ENCODE results near the gene GALNT9.
"Not testable (repeated sequence)": the region's sequence is repeated elsewhere in the genome, so short reads cannot be mapped to it uniquely, and the experiment has no call there.

Gene GALNT9

GRCh38 chr12:132267873-132268272 lies 61.5 kb downstream of the GALNT9 start:
- in situ Hi-C loops (cut with MboI; ENCODE audit: low sequenced_read_pairs), result no loop called here

- in situ Hi-C loops (cut with MboI; ENCODE audit: low sequenced_read_pairs), result no loop called here
Measured at GRCh38 chr12:132266802-132267201, 62.6 kb downstream of the GALNT9 start.

- in situ Hi-C loops (cut with MboI; ENCODE audit: low sequenced_read_pairs), result no loop called here
Measured at GRCh38 chr12:132266370-132266769, 63.0 kb downstream of the GALNT9 start.

- in situ Hi-C loops (cut with MboI; ENCODE audit: low sequenced_read_pairs), result not testable (repeated sequence)
Measured at GRCh38 chr12:132265822-132266221, 63.6 kb downstream of the GALNT9 start.

- in situ Hi-C loops (cut with MboI; ENCODE audit: low sequenced_read_pairs), result no loop called here
Measured at GRCh38 chr12:132265056-132265800, 64.2 kb downstream of the GALNT9 start.

- in situ Hi-C loops (cut with MboI; ENCODE audit: low sequenced_read_pairs), result no loop called here
Measured at GRCh38 chr12:132264086-132265010, 65.0 kb downstream of the GALNT9 start.

GRCh38 chr12:132263451-132264049 lies 65.8 kb downstream of the GALNT9 start:
- in situ Hi-C loops (cut with MboI; ENCODE audit: low sequenced_read_pairs), result no loop called here

GRCh38 chr12:132263061-132263360 lies 66.4 kb downstream of the GALNT9 start:
- in situ Hi-C loops (cut with MboI; ENCODE audit: low sequenced_read_pairs), result no loop called here

- in situ Hi-C loops (cut with MboI; ENCODE audit: low sequenced_read_pairs), result no loop called here
Measured at GRCh38 chr12:132262256-132263060, 66.9 kb downstream of the GALNT9 start.

GRCh38 chr12:132261328-132262138 lies 67.9 kb downstream of the GALNT9 start:
- in situ Hi-C loops (cut with MboI; ENCODE audit: low sequenced_read_pairs), result no loop called here

GRCh38 chr12:132260721-132261120 lies 68.7 kb downstream of the GALNT9 start:
- in situ Hi-C loops (cut with MboI; ENCODE audit: low sequenced_read_pairs), result no loop called here

- in situ Hi-C loops (cut with MboI; ENCODE audit: low sequenced_read_pairs), result no loop called here
Measured at GRCh38 chr12:132259872-132260695, 69.3 kb downstream of the GALNT9 start.

GRCh38 chr12:132259364-132259871 lies 70.0 kb downstream of the GALNT9 start:
- in situ Hi-C loops (cut with MboI; ENCODE audit: low sequenced_read_pairs), result no loop called here

- in situ Hi-C loops (cut with MboI; ENCODE audit: low sequenced_read_pairs), result no loop called here
Measured at GRCh38 chr12:132258543-132258942, 70.8 kb downstream of the GALNT9 start.

GRCh38 chr12:132257955-132258490 lies 71.4 kb downstream of the GALNT9 start:
- in situ Hi-C loops (cut with MboI; ENCODE audit: low sequenced_read_pairs), result no loop called here

- in situ Hi-C loops (cut with MboI; ENCODE audit: low sequenced_read_pairs), result no loop called here
Measured at GRCh38 chr12:132257206-132257954, 72.0 kb downstream of the GALNT9 start.

GRCh38 chr12:132256646-132257045 lies 72.7 kb downstream of the GALNT9 start:
- in situ Hi-C loops (cut with MboI; ENCODE audit: low sequenced_read_pairs), result no loop called here

- in situ Hi-C loops (cut with MboI; ENCODE audit: low sequenced_read_pairs), result no loop called here
Measured at GRCh38 chr12:132255642-132256041, 73.7 kb downstream of the GALNT9 start.

Measured in HL-60/S4 (cell line).